WTC11 (cell line): Measurements from ENCODE around the gene CBFA2T2. TPM values are rescaled to one million over a fixed set of nuclear protein-coding genes. Genes with fewer than 3 reads are reported as not detected.

Source experiments
- ATAC-seq: fragments of 200-7000 bp; cut with Tn5 transposase; 2 replicates; pipeline ENCODE4 v1.10.0; 2021; ENCODE audit warnings: mild to moderate bottlenecking, moderate library complexity
- CTCF ChIA-PET: fragments of 300-600 bp; sonication (Branson Sonifier 250); formaldehyde crosslinking; loops from one replicate; lab custom pipeline; 2021; ENCODE audit warnings: antibody characterized with exemption; lab: Charles Lee
- POLR2A ChIA-PET: fragments of 350-600 bp; sonication (Branson Sonifier 250); formaldehyde crosslinking; loops from one replicate; lab custom pipeline; 2021; ENCODE audit warnings: antibody characterized with exemption; lab: Charles Lee
- DNase-seq: peaks from one replicate; pipeline ENCODE4 v3.0.0; 2021; ENCODE audit warnings: low spot score
- H3K27ac Mint-ChIP-seq: 2 replicates; pipeline ENCODE4 v1.8.0; 2021; ENCODE audit warnings: mixed read lengths
- H3K27me3 Mint-ChIP-seq: 2 replicates; pipeline ENCODE4 v1.8.0; 2021; ENCODE audit warnings: low read depth, mild to moderate bottlenecking, moderate library complexity, mixed read lengths
- H3K36me3 Mint-ChIP-seq: 2 replicates; pipeline ENCODE4 v1.8.0; 2021; ENCODE audit warnings: mixed read lengths
- H3K4me1 Mint-ChIP-seq: 2 replicates; pipeline ENCODE4 v1.8.0; 2022; ENCODE audit warnings: mixed read lengths
- H3K4me3 Mint-ChIP-seq: 2 replicates; pipeline ENCODE4 v1.8.0; 2021; ENCODE audit warnings: mild to moderate bottlenecking, moderate library complexity, mixed read lengths
- H3K9me3 Mint-ChIP-seq: 2 replicates; pipeline ENCODE4 v1.8.0; 2021; ENCODE audit warnings: mixed read lengths
- ATF1 ChIP-seq: sonication (generic); formaldehyde crosslinking; IDR thresholded peaks from 2 replicates; pipeline ENCODE4 v1.8.1; 2023; ENCODE audit warnings: mild to moderate bottlenecking, moderate library complexity, missing genetic modification reagents
- FOXJ3 ChIP-seq: sonication (generic); formaldehyde crosslinking; IDR thresholded peaks from 2 replicates; pipeline ENCODE4 v1.9.0; 2021; ENCODE audit warnings: missing genetic modification reagents, mild to moderate bottlenecking, borderline replicate concordance
- FOXP1 ChIP-seq: sonication (generic); formaldehyde crosslinking; IDR thresholded peaks from 2 replicates; pipeline ENCODE4 v1.8.0; 2022; ENCODE audit warnings: missing genetic modification reagents, mild to moderate bottlenecking, moderate library complexity, borderline replicate concordance
- NFE2L1 ChIP-seq: sonication (generic); formaldehyde crosslinking; IDR thresholded peaks from 2 replicates; pipeline ENCODE4 v1.8.1; 2023; ENCODE audit warnings: missing genetic modification reagents
- SMAD3 ChIP-seq: sonication (generic); formaldehyde crosslinking; IDR thresholded peaks from 2 replicates; pipeline ENCODE4 v1.8.0; 2022; ENCODE audit warnings: missing genetic modification reagents, mild to moderate bottlenecking, borderline replicate concordance
- SMAD4 ChIP-seq: sonication (generic); formaldehyde crosslinking; IDR thresholded peaks from 2 replicates; pipeline ENCODE4 v1.8.0; 2022; ENCODE audit warnings: mild to moderate bottlenecking, missing genetic modification reagents
- TEAD4 ChIP-seq: sonication (generic); formaldehyde crosslinking; IDR thresholded peaks from 2 replicates; pipeline ENCODE4 v1.8.0; 2022; ENCODE audit warnings: mild to moderate bottlenecking, missing genetic modification reagents
- ZNF671 ChIP-seq: fragments of 250-450 bp; sonication (Bioruptor Pico); IDR thresholded peaks from 2 replicates; pipeline ENCODE4 v1.8.0; 2021; ENCODE audit warnings: mild to moderate bottlenecking
- total RNA-seq: library from RNA; stranded (reverse); gene quantifications from 3 replicates; pipeline ENCODE4 v1.2.3, GENCODE V29; 2021
- TF ChIP-seq, protein P1 (sequence below): fragments of 250-450 bp; sonication (Bioruptor Pico); IDR thresholded peaks from 2 replicates; pipeline ENCODE4 v1.8.0; 2021; ENCODE audit warnings: mild to moderate bottlenecking
- TF ChIP-seq, protein P2 (sequence below): fragments of 250-450 bp; sonication (Bioruptor Pico); IDR thresholded peaks from 2 replicates; pipeline ENCODE4 v1.9.0; 2021; ENCODE audit warnings: moderate library complexity, mild to moderate bottlenecking, inconsistent platforms, borderline replicate concordance
- TF ChIP-seq, protein P3 (sequence below): sonication (generic); formaldehyde crosslinking; IDR thresholded peaks from 2 replicates; pipeline ENCODE4 v1.8.1; 2023; ENCODE audit warnings: mild to moderate bottlenecking, missing genetic modification reagents
- TF ChIP-seq, protein P4 (sequence below): fragments of 250-450 bp; sonication (Bioruptor Pico); conservative IDR thresholded peaks from 2 replicates; pipeline ENCODE4 v1.9.0; 2021; ENCODE audit warnings: mild to moderate bottlenecking
- TF ChIP-seq, protein P5 (sequence below): sonication (generic); formaldehyde crosslinking; IDR thresholded peaks from 2 replicates; pipeline ENCODE4 v1.8.1; 2023; ENCODE audit warnings: mild to moderate bottlenecking, missing genetic modification reagents, borderline replicate concordance
- TF ChIP-seq, protein P6 (sequence below): fragments of 250-450 bp; sonication (Bioruptor Pico); IDR thresholded peaks from 2 replicates; pipeline ENCODE4 v1.9.0; 2021; ENCODE audit warnings: mild to moderate bottlenecking
- TF ChIP-seq, protein P7 (sequence below): sonication (generic); formaldehyde crosslinking; IDR thresholded peaks from 2 replicates; pipeline ENCODE4 v1.8.0; 2023; ENCODE audit warnings: mild to moderate bottlenecking, missing genetic modification reagents
- TF ChIP-seq, protein P8 (sequence below): sonication (generic); formaldehyde crosslinking; conservative IDR thresholded peaks from 2 replicates; pipeline ENCODE4 v1.8.1; 2022; ENCODE audit warnings: mild to moderate bottlenecking, missing genetic modification reagents
- TF ChIP-seq, protein P9 (sequence below): sonication (generic); formaldehyde crosslinking; IDR thresholded peaks from 2 replicates; pipeline ENCODE4 v1.8.0; 2022; ENCODE audit warnings: mild to moderate bottlenecking, missing genetic modification reagents
- TF ChIP-seq, protein P10 (sequence below): sonication (generic); formaldehyde crosslinking; IDR thresholded peaks from 2 replicates; pipeline ENCODE4 v1.8.0; 2022; ENCODE audit warnings: mild to moderate bottlenecking, missing genetic modification reagents

Gene CBFA2T2
- total RNA-seq, 1 experiment from 2014 or later: 22.1 TPM

DNA sequence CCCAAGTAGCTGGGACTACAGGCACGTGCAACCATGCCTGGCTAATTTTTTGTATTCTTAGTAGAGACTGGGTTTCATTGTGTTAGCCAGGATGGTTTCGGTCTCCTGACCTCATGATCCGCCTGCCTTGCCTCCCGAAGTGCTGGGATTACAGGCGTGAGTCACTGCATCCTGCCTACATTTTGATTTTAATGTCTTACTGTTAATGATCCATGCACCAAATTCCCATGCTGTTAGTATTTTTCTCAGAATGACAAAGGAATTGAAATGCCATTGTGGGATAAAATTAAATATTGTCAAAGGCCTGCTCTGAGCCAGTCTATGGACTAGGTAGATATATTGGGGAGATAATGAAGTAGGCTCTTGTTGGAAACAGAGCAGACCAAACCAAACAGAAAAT, 28.2 kb downstream of the CBFA2T2 start:
- H3K36me3 Mint-ChIP-seq: no peaks in the 10 kb centered on the region
- peak overlapping the region; percentile 68 for H3K27ac Mint-ChIP-seq
- no peaks in the 10 kb centered on the region for H3K27me3 Mint-ChIP-seq
- ChIA-PET CTCF (interaction anchor here (0.6 to 1.2 kb wide), 3 partner anchors 61 to 342 kb away, joined by 3 to 5 read pairs (median 4); no protein-coding TSS in a partner anchor), POLR2A (no interaction called here)
- peaks cover 9% of the 10 kb centered on the region for H3K4me1 Mint-ChIP-seq
- TF ChIP-seq, protein P1, sequence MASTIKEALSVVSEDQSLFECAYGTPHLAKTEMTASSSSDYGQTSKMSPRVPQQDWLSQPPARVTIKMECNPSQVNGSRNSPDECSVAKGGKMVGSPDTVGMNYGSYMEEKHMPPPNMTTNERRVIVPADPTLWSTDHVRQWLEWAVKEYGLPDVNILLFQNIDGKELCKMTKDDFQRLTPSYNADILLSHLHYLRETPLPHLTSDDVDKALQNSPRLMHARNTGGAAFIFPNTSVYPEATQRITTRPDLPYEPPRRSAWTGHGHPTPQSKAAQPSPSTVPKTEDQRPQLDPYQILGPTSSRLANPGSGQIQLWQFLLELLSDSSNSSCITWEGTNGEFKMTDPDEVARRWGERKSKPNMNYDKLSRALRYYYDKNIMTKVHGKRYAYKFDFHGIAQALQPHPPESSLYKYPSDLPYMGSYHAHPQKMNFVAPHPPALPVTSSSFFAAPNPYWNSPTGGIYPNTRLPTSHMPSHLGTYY (CRISPR knock-in tag): no peak
- TF ChIP-seq, protein P2, sequence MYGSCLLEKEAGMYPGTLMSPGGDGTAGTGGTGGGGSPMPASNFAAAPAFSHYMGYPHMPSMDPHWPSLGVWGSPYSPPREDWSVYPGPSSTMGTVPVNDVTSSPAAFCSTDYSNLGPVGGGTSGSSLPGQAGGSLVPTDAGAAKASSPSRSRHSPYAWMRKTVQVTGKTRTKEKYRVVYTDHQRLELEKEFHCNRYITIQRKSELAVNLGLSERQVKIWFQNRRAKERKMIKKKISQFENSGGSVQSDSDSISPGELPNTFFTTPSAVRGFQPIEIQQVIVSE (CRISPR knock-in tag): no peak
- TF ChIP-seq, protein P3, sequence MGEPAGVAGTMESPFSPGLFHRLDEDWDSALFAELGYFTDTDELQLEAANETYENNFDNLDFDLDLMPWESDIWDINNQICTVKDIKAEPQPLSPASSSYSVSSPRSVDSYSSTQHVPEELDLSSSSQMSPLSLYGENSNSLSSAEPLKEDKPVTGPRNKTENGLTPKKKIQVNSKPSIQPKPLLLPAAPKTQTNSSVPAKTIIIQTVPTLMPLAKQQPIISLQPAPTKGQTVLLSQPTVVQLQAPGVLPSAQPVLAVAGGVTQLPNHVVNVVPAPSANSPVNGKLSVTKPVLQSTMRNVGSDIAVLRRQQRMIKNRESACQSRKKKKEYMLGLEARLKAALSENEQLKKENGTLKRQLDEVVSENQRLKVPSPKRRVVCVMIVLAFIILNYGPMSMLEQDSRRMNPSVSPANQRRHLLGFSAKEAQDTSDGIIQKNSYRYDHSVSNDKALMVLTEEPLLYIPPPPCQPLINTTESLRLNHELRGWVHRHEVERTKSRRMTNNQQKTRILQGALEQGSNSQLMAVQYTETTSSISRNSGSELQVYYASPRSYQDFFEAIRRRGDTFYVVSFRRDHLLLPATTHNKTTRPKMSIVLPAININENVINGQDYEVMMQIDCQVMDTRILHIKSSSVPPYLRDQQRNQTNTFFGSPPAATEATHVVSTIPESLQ (CRISPR knock-in tag): no peak
- TF ChIP-seq, protein P4, sequence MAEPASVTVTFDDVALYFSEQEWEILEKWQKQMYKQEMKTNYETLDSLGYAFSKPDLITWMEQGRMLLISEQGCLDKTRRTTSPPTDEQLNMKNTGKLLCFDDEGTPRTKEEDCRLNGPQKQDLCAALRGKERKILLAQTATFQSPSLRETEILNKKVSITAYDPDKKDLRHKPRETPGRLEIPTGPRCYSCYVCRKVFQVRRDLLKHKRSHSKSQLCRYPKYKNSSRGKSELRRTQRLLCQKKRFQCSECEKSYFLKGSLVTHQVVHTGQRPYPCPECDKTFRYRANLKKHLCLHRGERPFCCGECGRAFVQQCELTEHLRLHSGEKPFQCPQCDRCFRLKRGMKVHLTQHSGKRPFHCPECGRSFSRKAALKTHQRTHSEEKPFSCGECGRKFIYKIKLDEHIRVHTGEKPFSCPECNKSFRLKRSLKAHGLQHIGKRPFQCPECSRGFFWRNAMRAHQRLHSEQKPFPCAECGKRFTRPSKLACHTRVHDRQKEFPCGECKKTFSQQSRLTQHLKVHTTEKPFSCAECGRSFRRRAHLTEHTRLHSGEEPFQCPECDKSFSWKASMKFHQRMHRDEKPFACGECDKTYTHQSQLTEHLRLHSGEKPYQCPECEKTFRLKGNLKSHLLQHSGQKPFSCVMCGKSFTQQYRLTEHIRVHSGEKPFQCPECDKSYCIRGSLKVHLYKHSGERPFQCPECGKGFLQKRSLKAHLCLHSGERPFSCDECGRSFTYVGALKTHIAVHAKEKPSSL (CRISPR knock-in tag): no peak
- TF ChIP-seq FOXP1 (no peak), SMAD3 (no peak), SMAD4 (CRISPR knock-in tag) (no peak), TEAD4 (CRISPR knock-in tag) (no peak), FOXJ3 (no peak), ZNF671 (CRISPR knock-in tag) (no peak), NFE2L1 (CRISPR knock-in tag) (no peak), ATF1 (CRISPR knock-in tag) (no peak)
- TF ChIP-seq, protein P5, sequence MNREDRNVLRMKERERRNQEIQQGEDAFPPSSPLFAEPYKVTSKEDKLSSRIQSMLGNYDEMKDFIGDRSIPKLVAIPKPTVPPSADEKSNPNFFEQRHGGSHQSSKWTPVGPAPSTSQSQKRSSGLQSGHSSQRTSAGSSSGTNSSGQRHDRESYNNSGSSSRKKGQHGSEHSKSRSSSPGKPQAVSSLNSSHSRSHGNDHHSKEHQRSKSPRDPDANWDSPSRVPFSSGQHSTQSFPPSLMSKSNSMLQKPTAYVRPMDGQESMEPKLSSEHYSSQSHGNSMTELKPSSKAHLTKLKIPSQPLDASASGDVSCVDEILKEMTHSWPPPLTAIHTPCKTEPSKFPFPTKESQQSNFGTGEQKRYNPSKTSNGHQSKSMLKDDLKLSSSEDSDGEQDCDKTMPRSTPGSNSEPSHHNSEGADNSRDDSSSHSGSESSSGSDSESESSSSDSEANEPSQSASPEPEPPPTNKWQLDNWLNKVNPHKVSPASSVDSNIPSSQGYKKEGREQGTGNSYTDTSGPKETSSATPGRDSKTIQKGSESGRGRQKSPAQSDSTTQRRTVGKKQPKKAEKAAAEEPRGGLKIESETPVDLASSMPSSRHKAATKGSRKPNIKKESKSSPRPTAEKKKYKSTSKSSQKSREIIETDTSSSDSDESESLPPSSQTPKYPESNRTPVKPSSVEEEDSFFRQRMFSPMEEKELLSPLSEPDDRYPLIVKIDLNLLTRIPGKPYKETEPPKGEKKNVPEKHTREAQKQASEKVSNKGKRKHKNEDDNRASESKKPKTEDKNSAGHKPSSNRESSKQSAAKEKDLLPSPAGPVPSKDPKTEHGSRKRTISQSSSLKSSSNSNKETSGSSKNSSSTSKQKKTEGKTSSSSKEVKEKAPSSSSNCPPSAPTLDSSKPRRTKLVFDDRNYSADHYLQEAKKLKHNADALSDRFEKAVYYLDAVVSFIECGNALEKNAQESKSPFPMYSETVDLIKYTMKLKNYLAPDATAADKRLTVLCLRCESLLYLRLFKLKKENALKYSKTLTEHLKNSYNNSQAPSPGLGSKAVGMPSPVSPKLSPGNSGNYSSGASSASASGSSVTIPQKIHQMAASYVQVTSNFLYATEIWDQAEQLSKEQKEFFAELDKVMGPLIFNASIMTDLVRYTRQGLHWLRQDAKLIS (CRISPR knock-in tag): no peak
- TF ChIP-seq, protein P6, sequence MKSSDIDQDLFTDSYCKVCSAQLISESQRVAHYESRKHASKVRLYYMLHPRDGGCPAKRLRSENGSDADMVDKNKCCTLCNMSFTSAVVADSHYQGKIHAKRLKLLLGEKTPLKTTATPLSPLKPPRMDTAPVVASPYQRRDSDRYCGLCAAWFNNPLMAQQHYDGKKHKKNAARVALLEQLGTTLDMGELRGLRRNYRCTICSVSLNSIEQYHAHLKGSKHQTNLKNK: no peak
- TF ChIP-seq, protein P7, sequence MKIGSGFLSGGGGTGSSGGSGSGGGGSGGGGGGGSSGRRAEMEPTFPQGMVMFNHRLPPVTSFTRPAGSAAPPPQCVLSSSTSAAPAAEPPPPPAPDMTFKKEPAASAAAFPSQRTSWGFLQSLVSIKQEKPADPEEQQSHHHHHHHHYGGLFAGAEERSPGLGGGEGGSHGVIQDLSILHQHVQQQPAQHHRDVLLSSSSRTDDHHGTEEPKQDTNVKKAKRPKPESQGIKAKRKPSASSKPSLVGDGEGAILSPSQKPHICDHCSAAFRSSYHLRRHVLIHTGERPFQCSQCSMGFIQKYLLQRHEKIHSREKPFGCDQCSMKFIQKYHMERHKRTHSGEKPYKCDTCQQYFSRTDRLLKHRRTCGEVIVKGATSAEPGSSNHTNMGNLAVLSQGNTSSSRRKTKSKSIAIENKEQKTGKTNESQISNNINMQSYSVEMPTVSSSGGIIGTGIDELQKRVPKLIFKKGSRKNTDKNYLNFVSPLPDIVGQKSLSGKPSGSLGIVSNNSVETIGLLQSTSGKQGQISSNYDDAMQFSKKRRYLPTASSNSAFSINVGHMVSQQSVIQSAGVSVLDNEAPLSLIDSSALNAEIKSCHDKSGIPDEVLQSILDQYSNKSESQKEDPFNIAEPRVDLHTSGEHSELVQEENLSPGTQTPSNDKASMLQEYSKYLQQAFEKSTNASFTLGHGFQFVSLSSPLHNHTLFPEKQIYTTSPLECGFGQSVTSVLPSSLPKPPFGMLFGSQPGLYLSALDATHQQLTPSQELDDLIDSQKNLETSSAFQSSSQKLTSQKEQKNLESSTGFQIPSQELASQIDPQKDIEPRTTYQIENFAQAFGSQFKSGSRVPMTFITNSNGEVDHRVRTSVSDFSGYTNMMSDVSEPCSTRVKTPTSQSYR (CRISPR knock-in tag): no peak
- TF ChIP-seq, protein P8, sequence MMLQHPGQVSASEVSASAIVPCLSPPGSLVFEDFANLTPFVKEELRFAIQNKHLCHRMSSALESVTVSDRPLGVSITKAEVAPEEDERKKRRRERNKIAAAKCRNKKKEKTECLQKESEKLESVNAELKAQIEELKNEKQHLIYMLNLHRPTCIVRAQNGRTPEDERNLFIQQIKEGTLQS: no peak
- TF ChIP-seq, protein P9, sequence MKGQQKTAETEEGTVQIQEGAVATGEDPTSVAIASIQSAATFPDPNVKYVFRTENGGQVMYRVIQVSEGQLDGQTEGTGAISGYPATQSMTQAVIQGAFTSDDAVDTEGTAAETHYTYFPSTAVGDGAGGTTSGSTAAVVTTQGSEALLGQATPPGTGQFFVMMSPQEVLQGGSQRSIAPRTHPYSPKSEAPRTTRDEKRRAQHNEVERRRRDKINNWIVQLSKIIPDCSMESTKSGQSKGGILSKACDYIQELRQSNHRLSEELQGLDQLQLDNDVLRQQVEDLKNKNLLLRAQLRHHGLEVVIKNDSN (CRISPR knock-in tag): no peak
- TF ChIP-seq, protein P10, sequence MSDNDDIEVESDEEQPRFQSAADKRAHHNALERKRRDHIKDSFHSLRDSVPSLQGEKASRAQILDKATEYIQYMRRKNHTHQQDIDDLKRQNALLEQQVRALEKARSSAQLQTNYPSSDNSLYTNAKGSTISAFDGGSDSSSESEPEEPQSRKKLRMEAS: no peak
- DNase-seq (no peak), ATAC-seq (no peak)
- no peak overlapping the region for H3K4me3 Mint-ChIP-seq
- no peaks in the 10 kb centered on the region for H3K9me3 Mint-ChIP-seq
